Fibroblast of lung (primary cell): ENCODE measurements around the gene MANBA.

Experiments
- CTCF ChIP-seq, 2 donors: IDR thresholded peaks in 1 of 2; conservative IDR thresholded peaks in 1 of 2; 1 replicate in 1 of 2; 2 replicates in 1 of 2; pipeline ENCODE4 v1.5.1; 2011 to 2012; ENCODE audit warnings: low read length in 2 of 2, control low read depth in 1 of 2, inconsistent platforms in 1 of 2, low read depth in 1 of 2, mild to moderate bottlenecking in 1 of 2
- EZH2 ChIP-seq: IDR thresholded peaks from 2 replicates; pipeline ENCODE4 v1.5.1; 2012; ENCODE audit warnings: low read length, control low read depth, mild to moderate bottlenecking; ENCODE audit errors: missing control alignments

GRCh38 chr4:102685768-102686167, 75.0 kb downstream of the MANBA start:
- no peak for TF ChIP-seq CTCF (conservative IDR thresholded peaks at IDR 0.05 in 1 of 2, IDR thresholded peaks at IDR 0.05 in 1 of 2; ENCODE audit: low read depth in 1 of 2, low read length in 2 of 2)
- no peak for TF ChIP-seq EZH2
